ENCODE results near the gene CRHBP.

GRCh38 chr5:76978869-76979268, 26.0 kb downstream of the CRHBP start:
- no peak for TF ChIP-seq CTCF (IDR thresholded peaks at IDR 0.05; ENCODE audit: extremely low read depth in 1 of 2, insufficient read depth in 1 of 2, low read depth in 1 of 2, low read length in 2 of 2)
- TF ChIP-seq JUN (IDR thresholded peaks at IDR 0.05; ENCODE audit: borderline replicate concordance, insufficient read depth, insufficient read length, low read depth): no peak
- no peak for TF ChIP-seq EZH2 (IDR thresholded peaks at IDR 0.05; ENCODE audit: borderline replicate concordance, low read depth, low read length, severe bottlenecking)
